ENCODE data around the gene HJV. TPM values are rescaled to one million over a fixed set of nuclear protein-coding genes. Genes with fewer than 3 reads are reported as not detected.

The HJV gene
- total and polyA plus RNA-seq, 2 of the 8 experiments (the other 6 are each of a cell fraction or from before 2014, with no cell fraction given), result 0.32 to 0.70 TPM

- TF ChIP-seq CTCF (IDR thresholded peaks at IDR 0.05; ENCODE audit: control extremely low read depth in 1 of 3, insufficient read depth in 1 of 3, low read depth in 1 of 3, low read length in 3 of 3) (no peak), SIRT6 (IDR thresholded peaks at IDR 0.05; ENCODE audit: low read length) (no peak)
Observed at GRCh38 chr1:145978471-145978853, 43.1 kb downstream of the HJV start (continued).
